HG03457 (cell line): ENCODE results near the gene TLNRD1.

ENCODE experiments used
- ATAC-seq: cut with Tn5 transposase; IDR thresholded peaks from one replicate; pipeline ENCODE4 v1.9.1; 2021; ENCODE audit warnings: moderate number of reproducible peaks; ENCODE audit not compliant: unreplicated experiment

TLNRD1 gene

GRCh38 chr15:81025721-81026370, 25.1 kb downstream of the TLNRD1 start:
- ATAC-seq, result no peak

DNA sequence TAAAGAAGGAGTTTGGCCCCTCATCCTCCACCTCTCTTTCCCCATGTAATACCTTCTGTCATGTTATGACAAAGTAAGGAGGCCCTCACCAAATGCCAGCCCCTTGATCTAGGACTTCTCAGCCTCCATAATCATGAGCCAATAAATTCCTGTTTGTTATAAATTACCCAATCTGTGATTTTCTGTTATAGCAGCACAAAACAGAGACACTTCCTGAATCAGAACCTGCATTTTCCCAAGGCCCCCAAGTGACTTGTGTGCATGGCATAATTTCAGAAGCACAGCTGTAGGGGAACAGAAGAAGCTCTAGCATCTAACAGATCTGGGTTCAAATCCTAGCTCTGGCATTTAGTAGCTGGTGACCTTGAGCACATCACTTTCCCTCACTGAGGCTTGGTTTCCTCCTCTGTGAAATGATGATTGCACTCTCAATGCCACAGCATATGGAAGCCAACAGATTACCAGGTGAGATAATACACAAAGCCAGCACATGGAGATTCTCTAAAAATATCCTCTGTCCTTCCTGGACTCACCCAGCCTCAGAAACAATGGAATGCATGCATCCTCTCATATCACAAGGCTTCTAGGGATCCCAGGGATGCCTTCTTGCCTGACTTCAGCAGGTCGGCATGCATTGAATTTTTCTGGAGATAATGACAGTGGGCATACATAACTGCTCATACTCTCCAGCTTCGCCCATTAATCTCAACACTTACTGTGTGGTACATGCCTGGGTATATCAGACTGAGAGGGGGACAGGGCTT, 26.3 kb downstream of the TLNRD1 start:
- no peak for ATAC-seq

GRCh38 chr15:81029414-81030300, 28.9 kb downstream of the TLNRD1 start:
- ATAC-seq, result no peak

DNA sequence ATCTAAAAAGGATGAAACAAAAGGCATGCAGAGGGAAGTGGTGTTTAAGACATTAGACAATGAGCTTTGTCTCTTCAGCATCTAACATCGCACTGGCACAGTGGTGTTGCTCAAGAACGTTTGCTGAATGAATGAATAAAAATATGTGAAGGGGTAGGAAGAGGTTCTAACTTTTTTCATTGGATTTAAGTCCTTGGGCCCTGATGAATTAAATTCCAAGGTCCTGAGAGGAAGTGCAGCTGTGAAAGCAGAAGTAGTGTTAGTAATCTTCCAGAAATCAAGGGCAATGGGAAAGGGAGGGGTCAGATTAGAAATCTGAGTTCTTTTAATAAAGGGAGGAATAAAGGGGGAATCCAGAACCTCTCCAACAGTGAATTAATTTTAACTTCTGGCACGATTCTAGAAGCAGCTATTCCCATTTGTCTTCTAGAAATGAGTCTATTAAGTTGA, 29.6 kb downstream of the TLNRD1 start:
- ATAC-seq, result no peak

GRCh38 chr15:81031203-81031602, 30.5 kb downstream of the TLNRD1 start:
- ATAC-seq, result no peak

DNA sequence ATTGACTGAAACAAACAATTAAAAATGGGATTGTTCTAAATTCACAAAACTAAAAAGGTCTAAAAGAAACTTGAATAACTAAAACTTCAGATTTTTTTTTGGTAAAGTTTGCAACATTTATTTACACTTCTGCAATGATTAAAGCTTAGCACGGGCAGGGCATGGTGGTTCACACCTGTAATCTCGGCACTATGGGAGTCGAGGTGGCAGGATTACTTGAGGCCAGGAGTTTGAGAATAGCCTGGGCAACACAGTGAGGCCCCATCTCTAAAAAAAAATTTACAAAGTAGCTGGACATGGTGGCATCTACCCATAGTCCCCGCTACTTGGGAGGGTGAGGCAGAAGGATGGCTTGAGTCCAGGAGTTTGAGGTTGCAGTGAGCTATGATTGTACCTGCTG, 31.6 kb downstream of the TLNRD1 start:
- ATAC-seq, result no peak

DNA sequence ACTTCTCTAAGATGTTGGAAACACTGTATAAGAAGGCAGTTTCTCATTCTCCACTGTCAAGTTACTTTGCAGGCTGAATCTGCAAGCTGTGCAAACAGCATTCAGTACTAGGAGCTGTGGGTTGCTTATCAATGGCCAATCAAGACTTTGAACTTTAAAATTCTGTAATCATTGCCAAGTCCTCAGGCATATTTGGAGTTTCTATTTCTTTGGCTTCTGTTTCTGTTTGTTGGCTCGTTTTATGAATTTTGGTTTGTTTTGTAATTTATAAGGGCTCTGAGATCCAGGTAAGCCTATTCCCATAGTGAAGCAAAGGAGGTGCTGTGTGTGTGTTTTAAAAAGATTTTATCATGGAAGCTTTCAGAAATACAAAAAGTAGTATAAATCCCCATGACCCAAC, 32.1 kb downstream of the TLNRD1 start:
- ATAC-seq, result no peak

DNA sequence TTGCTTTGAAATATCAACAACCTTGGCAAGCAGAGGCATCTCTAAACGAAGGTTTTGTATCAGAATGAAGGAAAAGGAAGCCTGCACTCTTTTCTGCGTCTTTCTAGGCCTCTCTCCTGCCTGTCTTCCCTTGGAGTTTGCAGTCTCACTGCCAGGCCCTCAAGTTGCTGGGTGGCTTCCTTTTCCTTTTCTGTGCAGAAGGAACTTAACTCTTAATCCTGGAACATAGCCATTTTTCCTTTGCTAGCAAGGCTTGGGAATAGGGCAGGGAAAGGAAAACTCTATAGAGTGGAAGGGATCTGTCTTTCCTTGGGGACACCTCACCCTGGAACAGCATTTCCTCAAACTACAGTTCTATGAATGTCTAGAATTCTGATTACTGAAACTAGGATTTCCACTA, 32.8 kb downstream of the TLNRD1 start:
- no peak for ATAC-seq

- ATAC-seq, result no peak
These were observed 37.4 kb downstream of the TLNRD1 start for GRCh38 chr15:81037952-81038743.

DNA sequence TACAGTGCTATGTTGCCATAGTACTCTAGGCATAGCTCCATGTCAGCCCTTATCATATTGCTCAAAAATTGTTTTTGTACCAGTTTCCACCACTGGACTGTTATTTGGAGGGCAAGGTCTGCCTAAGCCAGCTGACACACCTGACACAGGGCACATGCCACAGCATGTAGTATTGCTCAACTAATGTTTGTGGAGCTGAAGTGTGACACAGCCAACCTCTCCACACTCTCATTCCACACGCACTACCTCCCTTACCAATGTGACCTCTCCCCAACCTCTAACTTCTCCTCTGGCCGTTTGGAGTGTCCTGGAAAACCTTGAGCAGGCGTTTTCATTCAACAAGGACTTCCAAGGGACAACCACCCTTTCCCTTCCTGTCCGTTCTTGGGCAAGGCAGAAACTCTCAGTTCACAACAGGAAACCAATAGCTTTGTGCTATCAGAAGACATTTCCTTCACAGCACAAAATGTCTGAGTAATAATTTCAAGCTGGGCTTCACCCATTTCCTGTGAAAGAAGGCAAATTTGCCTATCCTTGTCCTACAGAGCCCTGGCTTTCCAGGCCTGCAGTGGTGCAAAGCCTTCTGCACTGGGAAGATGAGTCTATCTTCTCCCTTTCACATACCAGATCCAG, 38.4 kb downstream of the TLNRD1 start:
- ATAC-seq, result no peak

DNA sequence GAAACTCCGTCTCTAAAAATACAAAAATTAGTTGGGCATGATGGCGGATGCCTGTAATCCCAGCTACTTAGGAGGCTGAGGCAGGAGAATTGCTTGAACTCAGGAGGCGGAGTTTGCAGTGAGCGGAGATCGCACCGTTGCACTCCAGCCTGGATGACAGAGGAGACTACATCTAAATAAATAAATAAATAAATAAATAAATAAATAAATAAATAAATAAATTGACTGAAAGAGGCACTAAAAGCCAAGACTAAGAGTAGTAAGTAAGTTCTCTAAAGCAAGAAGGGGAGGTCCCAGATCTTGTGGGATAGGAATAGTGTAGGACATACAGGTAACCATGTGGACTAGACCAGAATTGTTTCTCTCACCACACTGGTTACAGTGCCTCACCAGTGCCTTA, 40.0 kb downstream of the TLNRD1 start:
- no peak for ATAC-seq

- ATAC-seq, result no peak
These were observed 42.7 kb downstream of the TLNRD1 start for GRCh38 chr15:81043281-81043934.

DNA sequence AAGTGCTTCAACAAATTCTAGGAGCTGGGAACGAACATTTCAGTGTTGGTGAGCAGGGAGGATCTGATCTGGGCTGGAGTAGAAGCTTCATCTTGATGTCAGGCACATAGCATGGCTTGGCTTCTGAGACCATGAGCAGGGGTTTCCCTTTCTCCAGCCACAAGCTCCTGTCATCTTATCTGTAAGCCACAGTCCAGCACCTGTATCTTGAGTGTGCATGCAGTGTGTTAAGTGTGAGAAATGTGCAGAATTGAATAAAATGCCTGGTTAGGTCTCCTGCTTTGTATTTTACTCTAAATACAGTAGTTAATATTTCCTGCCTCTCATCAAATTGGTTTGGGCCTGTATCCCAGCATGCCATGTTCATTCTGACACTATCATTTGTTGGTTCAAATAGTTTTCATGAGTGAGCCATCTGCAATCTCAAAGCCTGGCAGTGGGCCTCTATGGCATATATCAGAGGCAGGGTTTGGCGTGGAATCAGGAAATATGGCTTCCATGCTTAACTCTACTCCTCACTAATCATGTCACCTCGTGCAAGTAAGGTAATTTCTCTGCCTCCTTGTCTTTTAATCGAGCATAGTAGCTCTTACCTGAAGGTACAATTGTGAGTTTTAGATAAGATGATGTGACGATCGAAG, 43.3 kb downstream of the TLNRD1 start:
- ATAC-seq, result no peak

- ATAC-seq, result no peak
These were observed 45.6 kb downstream of the TLNRD1 start for GRCh38 chr15:81046290-81046689.

DNA sequence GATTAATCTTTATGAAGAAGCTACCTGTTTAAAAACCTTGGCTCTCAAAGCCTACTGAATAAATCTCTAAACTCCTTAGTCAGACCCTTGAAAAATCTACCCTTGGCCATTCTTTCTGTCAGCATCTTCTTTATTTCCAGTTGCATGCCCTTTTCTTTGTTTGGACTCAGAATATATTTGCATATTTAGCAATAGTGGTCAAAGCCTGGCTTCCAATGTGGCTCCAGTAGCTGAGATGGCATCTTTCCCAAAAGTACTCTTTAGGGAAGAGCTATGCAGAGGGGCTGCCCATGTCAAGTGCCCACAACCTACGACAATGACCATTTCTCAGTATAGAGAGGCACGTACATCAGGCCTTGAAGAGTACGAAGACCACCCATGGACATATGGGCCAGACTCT, 47.2 kb downstream of the TLNRD1 start:
- no peak for ATAC-seq

DNA sequence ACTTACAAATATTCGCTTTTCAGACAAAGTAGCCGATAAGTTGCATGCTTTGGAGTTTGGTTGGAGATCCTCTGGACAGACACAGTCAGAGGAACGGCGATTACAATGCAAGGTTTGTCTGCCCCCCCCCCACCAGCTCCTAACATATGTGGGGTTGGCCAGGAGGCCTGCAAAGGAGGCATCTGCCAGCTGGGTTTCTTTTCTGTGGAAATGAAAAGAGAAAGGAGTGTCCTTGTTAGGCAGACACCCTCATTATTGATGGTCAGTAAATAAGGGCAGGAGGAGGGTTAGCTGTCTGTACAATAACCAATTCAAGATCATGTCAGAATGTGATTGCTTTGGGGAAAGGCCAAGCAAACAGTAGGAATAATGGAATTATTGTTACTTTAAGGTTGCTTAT, 49.1 kb downstream of the TLNRD1 start:
- no peak for ATAC-seq

- ATAC-seq, result no peak
These were observed 49.5 kb downstream of the TLNRD1 start for GRCh38 chr15:81050259-81050658.

DNA sequence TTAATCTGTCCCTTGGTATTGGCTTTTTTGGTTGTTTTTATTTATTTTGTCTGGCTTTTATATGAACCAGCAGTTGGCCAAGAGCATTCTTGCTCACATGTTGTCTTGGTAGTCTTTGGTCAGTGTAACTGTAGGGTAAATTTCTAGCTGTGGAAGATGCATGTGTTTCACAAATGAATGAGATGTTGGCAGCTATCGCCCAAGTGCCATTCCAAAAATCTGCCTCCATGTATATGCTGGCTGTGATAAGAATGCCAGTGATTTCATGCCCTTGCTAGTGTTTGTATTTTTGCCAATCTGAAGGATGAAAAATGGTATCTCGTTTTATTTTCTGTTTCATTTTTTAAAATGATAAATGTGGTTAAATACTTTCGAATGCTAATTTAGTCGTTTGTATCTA, 50.1 kb downstream of the TLNRD1 start:
- no peak for ATAC-seq

DNA sequence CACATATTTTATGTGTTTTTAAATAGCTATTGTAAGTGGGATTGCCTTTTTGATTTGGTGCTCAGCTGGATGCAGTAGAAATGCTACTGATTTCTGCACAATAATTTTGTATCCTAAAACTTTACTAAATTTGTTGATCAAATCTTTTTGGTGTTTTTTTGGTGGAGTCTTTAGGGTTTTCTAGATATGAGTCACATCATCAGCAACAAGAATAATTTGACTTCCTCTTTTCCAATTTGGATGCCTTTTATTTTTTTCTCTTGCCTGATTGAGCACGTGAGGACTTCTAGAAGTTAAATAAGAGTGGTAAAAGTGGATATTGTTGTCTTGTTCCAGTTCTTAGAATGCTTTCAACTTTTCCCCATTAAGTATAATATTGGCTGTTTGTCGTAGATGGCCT, 51.3 kb downstream of the TLNRD1 start:
- no peak for ATAC-seq
